HL-60 (cell line): ENCODE results near the gene SPINK1.

Experiments
- CTCF ChIP-seq: IDR thresholded peaks from one replicate; pipeline ENCODE4 v1.5.1; 2011; ENCODE audit warnings: low read length, control low read depth, inconsistent platforms; ENCODE audit not compliant: insufficient read depth
- GABPA ChIP-seq: IDR thresholded peaks from 2 replicates; pipeline ENCODE4 v1.6.1; 2012; ENCODE audit warnings: low read depth
- POLR2AphosphoS5 ChIP-seq: IDR thresholded peaks from 2 replicates; pipeline ENCODE4 v1.6.1; 2012; ENCODE audit warnings: low read depth
- REST ChIP-seq: IDR thresholded peaks from 2 replicates; pipeline ENCODE4 v1.6.1; 2012; ENCODE audit warnings: low read depth; ENCODE audit not compliant: insufficient replicate concordance
- SPI1 ChIP-seq: IDR thresholded peaks from 2 replicates; pipeline ENCODE4 v1.6.1; 2012; ENCODE audit warnings: low read depth, mild to moderate bottlenecking, borderline replicate concordance

GRCh38 chr5:147789820-147790219 lies 41.7 kb downstream of the SPINK1 start:
- TF ChIP-seq CTCF (no peak), POLR2AphosphoS5 (no peak), REST (no peak), GABPA (no peak), SPI1 (no peak)
